NCI-H2081 (cell line): ENCODE results near the gene ARFRP1.

Source experiments
- DNase-seq, 2 experiments: peaks; one replicate each; lab custom pipeline; 2025; lab: John Stamatoyannopoulos, UW

Gene ARFRP1

GRCh38 chr20:63690898-63691710, 16.7 kb downstream of the ARFRP1 start:
- no peak for DNase-seq

DNA sequence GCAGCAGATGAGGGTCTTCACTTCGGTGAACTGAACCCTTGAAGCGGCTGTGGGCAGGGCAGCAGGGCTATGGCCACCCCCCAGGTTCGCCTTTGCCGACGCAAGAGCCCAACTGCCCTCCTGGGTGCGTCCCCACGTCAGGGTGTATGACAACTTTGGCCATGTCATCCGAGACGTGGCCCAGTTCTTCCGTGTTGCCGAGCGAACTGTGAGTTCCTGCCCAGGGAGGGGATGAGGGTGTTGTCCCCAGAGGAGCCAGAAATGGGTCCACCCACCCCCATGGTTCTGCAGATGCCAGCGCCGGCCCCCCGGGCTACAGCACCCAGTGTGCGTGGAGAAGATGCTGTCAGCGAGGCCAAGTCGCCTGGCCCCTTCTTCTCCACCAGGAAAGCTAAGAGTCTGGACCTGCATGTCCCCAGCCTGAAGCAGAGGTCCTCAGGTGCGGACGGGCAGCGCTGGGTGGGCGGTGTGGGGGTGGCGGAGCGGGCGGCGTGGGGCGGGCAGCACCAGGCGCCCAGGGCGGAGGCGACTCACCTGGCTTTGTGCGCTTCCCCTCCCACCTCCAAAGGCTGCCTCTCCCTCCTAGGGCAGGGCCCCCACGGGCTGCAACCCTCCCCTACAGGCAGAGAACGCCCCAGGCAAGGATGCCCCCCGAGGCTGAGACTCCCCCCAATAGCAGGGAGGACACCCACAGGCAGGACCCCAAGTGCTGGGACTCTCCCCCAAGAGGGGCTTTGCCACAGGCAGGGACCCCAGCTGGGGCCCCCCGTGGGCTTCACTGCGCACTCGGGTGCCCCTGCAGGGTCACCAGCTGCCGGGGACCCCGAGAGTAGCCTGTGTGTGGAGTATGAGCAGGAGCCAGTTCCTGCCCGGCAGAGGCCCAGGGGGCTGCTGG, 17.5 kb downstream of the ARFRP1 start:
- no peak for DNase-seq

- no peak for DNase-seq
Observed at GRCh38 chr20:63689046-63690002, 18.5 kb downstream of the ARFRP1 start.

GRCh38 chr20:63688228-63689045, 19.3 kb downstream of the ARFRP1 start:
- no peak for DNase-seq

- no peak for DNase-seq
Observed at GRCh38 chr20:63687419-63688178, 20.2 kb downstream of the ARFRP1 start.

GRCh38 chr20:63686492-63687321, 21.1 kb downstream of the ARFRP1 start:
- no peak for DNase-seq

GRCh38 chr20:63686094-63686491, 21.7 kb downstream of the ARFRP1 start:
- DNase-seq: no peak

GRCh38 chr20:63685269-63686026, 22.3 kb downstream of the ARFRP1 start:
- DNase-seq: no peak

DNA sequence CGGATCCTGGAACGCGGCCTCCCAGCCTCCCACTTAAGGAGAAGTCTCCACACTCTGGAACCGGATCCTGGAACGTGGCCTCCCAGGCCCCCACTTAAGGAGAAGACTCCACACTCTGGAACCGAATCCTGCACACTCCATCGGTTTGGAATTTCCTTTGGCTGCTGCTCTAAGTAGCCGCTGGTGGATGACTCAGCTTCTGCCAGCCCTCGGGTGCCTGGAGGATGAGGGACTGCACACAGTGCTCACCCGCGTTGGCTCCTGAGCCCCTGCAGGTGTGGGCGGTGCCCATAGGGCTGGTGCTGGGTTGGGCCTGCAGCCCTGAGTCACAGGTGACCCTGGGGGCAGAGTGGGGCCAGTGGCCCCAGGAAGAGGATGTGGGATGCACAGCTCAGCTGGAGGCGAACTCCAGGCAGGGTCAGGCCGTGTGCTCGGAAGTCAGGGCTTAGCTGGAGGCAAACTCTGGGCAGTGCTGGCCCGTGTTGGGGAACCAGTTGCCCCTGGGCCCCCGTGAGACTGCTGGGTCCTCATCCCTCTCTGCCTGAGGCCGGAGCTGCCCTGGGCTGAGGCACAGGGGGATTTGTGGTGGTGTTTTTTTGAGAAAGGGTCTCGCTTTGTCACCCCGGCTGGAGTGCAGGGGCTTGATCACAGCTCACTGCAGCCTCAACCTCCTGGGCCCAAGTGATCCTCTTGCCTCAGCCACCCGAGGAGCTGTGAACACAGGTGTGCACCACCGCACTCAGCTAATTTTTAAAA, 25.2 kb downstream of the ARFRP1 start:
- DNase-seq: no peak

DNA sequence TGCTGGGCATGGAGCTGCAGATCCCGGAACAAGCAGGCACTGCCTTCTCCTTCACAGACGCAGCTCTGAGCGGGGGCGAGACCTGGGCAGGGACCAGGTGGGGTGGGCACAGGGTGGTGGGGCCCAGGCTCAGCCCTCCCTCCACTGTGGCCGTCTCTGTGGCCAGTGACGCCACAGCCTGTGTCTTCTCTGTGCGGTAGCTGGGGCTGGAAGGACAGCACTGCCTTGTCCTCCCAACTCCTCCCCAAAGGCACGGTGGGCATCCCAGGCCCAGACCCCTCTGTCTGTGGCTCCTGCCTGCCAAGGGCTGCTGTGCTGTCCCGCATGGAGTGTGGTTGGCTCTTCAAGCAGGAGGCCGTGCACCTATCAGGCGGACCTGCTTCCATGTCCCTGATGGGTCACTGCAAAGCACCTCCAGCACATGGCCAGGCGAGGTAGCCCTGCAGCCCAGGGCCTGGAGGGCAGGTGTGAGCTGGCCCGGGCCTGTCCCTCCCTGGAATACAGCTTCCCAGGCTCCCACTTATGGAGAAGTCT, 26.1 kb downstream of the ARFRP1 start:
- DNase-seq: no peak

DNA sequence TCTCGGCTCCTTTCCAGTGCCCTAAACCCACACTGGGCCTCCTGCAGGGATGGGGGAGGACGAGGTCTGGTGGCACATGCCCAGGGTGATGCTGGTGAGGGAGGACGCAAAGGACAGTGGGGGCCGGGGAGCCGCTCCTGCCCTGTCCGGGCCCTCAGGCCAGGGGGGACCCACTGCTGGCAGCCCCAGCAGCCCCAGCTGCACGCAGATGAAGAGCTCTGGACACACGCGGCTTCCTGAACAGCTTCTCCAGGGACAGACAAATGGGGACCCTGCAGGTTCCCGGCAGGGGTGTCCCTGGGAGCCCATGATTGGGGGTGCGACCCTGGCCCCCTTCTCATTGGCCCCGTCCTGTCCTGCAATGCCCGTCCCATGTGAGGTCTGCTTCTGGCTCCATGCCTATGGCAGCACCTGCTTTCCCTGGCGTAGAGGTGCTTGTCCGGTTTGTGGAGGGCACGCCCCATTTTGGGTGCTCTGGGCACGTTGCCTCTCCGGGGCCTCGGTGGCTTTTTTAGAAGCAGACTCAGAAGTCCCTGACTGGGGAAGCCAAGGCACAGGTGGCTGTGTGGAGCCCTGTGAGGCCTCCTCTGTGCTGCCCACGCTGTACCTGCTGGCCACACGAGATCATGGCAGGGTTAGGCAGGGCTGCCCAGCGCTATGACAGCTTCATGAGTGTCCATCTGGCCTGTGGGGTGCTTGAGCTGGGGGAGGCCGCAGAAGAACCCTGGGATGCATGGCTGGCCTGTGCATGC, 26.7 kb downstream of the ARFRP1 start:
- no peak for DNase-seq

- DNase-seq: no peak
Observed at GRCh38 chr20:63680427-63680826, 27.3 kb downstream of the ARFRP1 start.

GRCh38 chr20:63679799-63680305, 27.9 kb downstream of the ARFRP1 start:
- no peak for DNase-seq

DNA sequence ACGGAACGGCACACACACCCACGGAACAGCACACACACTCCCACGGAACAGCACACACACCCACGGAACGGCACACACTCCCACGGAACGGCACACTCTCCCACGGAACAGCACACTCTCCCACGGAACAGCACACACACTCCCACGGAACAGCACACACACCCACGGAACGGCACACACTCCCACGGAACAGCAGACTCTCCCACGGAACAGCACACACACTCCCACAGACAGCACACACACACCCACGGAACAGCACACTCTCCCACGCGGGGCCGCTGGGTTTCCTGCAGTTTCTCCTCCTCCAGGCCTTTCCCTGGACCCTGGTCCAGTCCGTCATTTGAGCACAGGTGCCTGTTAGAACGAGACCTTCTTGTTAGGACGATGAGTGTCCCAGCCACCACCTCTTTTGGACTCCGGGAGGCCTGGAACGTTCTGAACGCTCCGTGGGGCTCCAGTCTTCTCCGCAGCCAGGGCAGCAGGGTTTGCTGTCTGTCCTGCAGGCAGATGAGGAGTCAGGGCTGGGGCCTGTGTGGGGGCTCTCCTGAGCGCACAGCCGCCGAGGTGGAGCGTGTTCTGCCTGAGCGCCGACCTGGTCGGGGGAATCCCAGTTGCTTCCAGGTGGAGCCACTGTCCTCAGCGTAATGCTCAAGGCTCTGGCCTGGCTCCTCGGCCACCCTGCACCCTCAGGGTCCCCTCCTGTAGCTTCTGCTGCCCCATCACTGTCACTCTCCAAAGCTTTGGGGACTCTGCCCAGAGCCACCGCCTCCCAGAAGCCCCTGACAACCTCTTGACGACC, 28.9 kb downstream of the ARFRP1 start:
- DNase-seq: no peak

- no peak for DNase-seq
Observed at GRCh38 chr20:63678071-63678470, 29.7 kb downstream of the ARFRP1 start.
